HG02885 (cell line): ENCODE measurements around the gene EPHA4.

Experiments
- ATAC-seq: cut with Tn5 transposase; IDR thresholded peaks from one replicate; pipeline ENCODE4 v1.9.1; 2021; ENCODE audit warnings: mild to moderate bottlenecking; ENCODE audit not compliant: unreplicated experiment, poor library complexity

EPHA4 gene

GRCh38 chr2:221572219-221572820 is at the start of gene EPHA4:
Gene EPHA4 (minus strand): TSS chr2:221572304. CDS start chr2:221572248, 56 bp downstream.
- peak; percentile 90 for ATAC-seq

- ATAC-seq = no peak
Measured at GRCh38 chr2:221618007-221618406, 45.9 kb upstream of the EPHA4 start.

GRCh38 chr2:221616561-221616960 is 44.5 kb upstream of the EPHA4 start:
- ATAC-seq = no peak

- ATAC-seq = no peak
Measured at GRCh38 chr2:221614274-221614673, 42.2 kb upstream of the EPHA4 start.

GRCh38 chr2:221612800-221613199 is 40.7 kb upstream of the EPHA4 start:
- ATAC-seq = no peak

DNA sequence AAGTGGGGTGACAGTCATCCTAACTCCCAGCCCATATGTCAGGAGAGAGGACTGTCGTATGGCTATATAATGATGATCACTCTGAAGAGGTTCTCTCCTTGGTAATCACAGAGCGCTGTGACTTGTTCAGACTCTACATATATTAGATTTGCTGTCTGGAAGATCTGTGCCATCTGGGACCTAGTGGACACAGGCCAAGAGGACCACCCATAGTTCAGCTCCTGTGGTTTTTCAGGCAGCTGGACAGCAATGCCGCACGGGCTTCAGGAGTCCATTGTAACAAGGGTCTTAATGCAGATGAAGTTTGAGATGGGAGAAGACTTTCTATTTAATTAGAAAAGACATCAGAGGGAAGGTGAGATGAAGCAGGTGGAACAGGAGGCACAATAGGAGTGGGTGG is 40.1 kb upstream of the EPHA4 start:
- no peak for ATAC-seq

- no peak for ATAC-seq
Measured at GRCh38 chr2:221610675-221611074, 38.6 kb upstream of the EPHA4 start.

DNA sequence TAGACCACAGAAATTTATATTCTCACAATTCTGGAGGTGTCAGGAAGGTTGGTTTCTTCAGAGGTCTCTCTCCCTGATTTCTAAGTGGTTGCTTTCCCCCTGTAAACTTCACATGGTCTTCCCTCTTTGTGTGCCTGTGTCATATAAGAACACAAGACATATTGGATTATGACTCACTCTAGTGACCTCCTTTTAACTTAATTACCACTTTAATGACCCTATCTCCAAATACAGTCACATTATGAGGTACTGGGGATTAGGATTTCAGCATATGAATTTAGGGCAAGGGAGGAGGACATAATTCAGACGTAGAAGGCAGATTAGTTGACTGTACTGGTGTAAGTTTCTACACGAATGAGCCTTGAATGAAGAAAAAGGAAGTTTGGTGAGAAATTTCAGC is 38.2 kb upstream of the EPHA4 start:
- ATAC-seq = no peak

DNA sequence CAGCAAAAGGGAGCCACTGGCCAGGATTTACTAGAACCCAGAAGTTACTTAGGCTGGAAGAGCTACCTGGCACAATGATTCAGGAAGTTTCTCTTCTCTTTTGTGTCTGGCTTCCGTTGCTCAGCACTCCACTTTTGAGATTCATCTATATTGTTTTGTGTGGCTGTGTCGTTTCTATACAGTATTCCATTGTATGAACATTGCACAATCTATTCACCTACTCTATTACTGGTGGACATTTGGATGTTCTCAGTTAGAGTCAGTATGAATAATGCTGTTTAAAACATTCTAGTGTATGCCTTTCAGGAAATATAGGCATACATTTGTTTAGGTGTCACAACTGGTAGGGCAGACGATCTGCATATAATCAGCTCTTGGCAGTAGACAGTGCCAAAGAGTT is 36.3 kb upstream of the EPHA4 start:
- no peak for ATAC-seq

GRCh38 chr2:221606424-221606823 is 34.3 kb upstream of the EPHA4 start:
- no peak for ATAC-seq

GRCh38 chr2:221605751-221606240 is 33.7 kb upstream of the EPHA4 start:
- ATAC-seq = no peak

- no peak for ATAC-seq
Measured at GRCh38 chr2:221602938-221603337, 30.8 kb upstream of the EPHA4 start.

DNA sequence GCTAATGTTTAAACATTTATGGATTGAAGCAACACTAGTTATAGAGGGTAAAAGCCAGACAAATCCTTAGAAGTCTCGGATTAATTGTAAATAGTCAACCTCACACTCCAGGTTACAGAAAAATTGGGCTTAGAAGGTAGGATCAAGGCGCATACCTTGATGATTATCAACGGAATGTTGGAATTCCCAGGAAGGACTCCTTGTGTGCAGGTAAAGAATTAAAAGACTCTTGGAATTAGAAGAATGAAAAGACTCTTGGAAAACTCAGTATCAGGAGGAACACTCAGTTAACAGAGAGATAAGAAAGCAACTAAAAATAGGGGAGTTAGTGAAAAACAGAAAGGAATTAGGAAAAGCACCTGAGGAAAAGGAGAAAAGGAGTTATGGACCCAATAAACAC is 29.3 kb upstream of the EPHA4 start:
- no peak for ATAC-seq

DNA sequence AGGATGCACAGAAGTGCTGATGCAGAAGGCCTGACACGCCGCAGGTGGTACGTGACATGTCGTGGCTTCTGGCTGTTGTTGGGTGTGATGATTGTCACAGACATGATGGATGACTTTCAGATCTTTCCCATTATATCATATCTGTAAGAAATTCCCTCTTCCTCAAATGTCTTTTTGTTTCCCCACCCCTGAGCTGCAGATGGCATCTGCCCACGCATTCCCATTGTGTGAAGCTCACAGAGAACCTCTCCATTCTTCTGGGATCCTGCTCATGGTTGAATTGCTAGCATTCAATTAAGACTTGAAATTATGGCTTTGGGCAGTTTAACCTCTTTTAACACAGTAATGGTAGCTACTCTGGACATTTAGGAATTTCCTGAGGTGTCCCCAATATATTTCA is 28.3 kb upstream of the EPHA4 start:
- no peak for ATAC-seq

GRCh38 chr2:221596192-221596591 is 24.1 kb upstream of the EPHA4 start:
- ATAC-seq = no peak

DNA sequence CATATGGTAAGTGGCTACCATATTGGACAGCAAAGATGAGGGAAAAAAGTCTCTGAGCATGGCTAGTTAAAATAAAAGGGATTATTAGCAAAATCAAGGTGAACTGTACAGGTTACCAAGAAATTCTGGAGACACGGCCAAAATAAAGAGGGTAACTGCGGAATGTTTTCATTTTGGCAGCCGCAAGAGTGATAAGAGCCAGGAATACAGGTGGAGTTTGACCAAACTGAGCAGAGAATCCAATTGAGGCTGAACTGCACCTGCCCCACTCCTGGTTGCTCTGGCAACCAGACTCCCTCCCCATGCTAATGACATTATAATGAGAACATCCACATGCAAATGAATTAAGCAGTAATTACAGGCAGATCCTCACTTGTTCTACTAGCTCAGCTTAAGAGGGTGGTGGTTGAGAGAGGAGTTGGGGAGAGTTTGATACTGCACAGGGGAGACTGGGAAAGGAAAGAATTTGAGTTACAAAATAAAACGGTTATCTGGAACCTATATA is 18.8 kb upstream of the EPHA4 start:
- ATAC-seq = no peak

DNA sequence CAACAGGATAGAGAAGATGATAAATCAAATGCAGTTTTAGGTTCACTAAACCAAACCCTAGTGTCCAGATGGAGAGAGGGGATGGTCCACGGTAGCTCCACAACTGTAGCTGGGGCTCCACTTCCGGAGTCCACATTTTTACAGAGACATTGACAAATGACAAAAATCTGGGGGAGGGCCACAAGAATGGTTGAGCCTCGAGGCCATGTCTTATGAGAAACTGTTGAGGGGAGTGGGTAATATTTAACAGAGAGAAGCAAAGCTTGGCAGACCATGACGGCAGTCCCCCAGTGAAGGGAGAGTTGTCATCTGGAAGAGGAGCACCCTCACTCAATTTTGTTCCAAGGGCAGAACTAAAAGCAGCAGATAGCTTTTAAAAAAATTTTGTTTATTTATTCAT is 17.6 kb upstream of the EPHA4 start:
- no peak for ATAC-seq

DNA sequence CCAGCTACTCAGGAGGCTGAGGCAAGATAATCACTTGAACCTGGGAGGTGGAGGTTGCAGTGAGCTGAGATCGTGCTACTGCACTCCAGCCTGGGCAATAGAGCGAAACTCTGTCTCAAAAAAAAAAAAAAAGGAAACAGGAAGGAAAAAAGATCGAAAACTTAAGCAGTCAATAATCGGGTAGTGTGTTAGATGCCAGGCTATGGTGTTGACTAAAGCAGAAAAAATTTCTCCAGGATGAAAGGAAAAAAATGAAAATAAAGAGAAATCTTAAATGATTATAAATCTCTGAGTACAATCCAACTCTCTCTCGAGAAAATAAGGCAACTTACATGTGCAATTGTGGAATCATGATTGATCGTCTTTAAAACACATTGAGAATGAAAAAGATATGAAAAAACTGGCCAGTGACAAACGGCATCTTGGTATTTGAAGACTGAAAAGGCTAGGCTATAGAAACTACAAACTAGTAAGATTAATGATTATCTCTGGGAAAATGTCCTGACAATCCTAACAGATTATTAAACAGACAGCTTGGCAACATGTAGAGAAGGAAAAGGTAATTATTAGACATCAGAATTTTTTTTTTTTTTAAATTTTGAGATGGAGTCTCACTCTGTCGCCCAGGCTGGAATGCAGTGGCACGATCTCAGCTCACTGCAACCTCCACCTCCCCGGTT is 16.3 kb upstream of the EPHA4 start:
- no peak for ATAC-seq

- no peak for ATAC-seq
Measured at GRCh38 chr2:221581986-221582385, 9.9 kb upstream of the EPHA4 start.

GRCh38 chr2:221574231-221574570 is 2.1 kb upstream of the EPHA4 start:
- no peak for ATAC-seq

DNA sequence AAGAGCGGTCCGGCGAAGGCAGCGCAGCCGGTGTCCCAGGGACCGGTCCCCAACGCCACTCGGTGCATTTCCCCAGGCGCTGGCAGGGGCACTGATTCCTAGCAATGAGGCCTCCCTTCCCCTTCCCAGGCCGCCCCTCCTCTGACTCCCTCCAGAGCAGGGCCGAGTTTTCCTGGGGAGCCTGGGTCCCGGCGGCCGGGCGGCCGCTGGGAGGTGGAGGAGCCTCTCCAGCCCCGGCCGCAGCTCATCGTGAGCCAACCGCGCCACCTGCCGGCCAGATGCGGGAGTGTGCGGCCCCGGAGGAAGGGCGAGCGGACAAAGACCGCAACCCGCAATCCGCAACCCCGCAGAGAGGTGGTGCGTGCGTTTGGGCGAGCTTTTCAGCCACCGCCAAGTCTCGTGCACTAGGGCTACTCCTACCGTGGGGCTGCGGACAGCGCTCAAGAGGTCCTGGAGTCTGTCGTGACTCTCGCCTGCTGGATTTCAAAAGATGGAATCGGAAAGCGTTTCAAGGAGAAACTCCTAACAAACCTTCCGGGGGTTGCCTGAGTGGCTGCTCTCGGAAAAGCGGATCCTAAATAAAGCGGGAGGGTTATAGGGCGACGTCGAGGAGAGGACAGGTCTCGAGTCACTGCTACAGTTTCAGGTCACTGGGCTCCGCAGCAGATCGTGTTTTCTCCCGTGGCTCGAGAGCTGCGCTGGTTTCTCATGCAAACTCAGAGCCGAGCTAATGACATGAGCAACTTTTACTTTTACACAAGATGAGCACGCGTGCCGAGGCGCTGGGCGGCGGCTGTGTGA is 1.5 kb upstream of the EPHA4 start:
- ATAC-seq = peak; percentile 68
